Naive thymus-derived CD4-positive, alpha-beta T cell (primary cell): ENCODE results near the gene KRT35. TPM values are rescaled to one million over a fixed set of nuclear protein-coding genes. Genes with fewer than 3 reads are reported as not detected.

Experiments
- ATAC-seq: fragments of 150-1000 bp; cut with Tn5 transposase; 2 replicates; pipeline ENCODE4 v1.10.0; 2021; ENCODE audit warnings: mild to moderate bottlenecking, moderate library complexity
- CTCF ChIA-PET: fragments of 350-600 bp; sonication (Branson Sonifier 250); formaldehyde crosslinking; loops from one replicate; lab custom pipeline; 2021; ENCODE audit warnings: antibody characterized with exemption; lab: Charles Lee
- POLR2A ChIA-PET: fragments of 350-600 bp; sonication (Branson Sonifier 250); formaldehyde crosslinking; loops from one replicate; lab custom pipeline; 2021; ENCODE audit warnings: antibody characterized with exemption, inconsistent platforms; lab: Charles Lee
- DNase-seq, 9 donors: peaks; one replicate each; pipeline versions ENCODE4 v3.0.0 to v3.0.0-alpha.2; 2020 to 2022; ENCODE audit warnings: mixed read lengths in 1 of 9
- H3K27ac ChIP-seq: one replicate; pipeline ENCODE4 v1.7.0; 2013; ENCODE audit warnings: mild to moderate bottlenecking, low read depth, low read length, moderate library complexity
- H3K27me3 ChIP-seq, 2 donors: one replicate each; pipeline ENCODE4 v1.7.0; 2013; ENCODE audit warnings: low read length in 2 of 2, mild to moderate bottlenecking in 2 of 2, moderate library complexity in 2 of 2; ENCODE audit not compliant: control insufficient read depth in 2 of 2, insufficient read depth in 2 of 2
- H3K36me3 ChIP-seq, 3 experiments: 1 replicate in 2 of 3; 2 replicates in 1 of 3; pipeline ENCODE4 v1.7.0; 2013; ENCODE audit warnings: low read length in 3 of 3, mild to moderate bottlenecking in 3 of 3, moderate library complexity in 1 of 3; ENCODE audit not compliant: insufficient read depth in 3 of 3, control insufficient read depth in 2 of 3
- H3K4me1 ChIP-seq, 2 donors: one replicate each; pipeline ENCODE4 v1.7.0; 2013; ENCODE audit warnings: low read length in 2 of 2, mild to moderate bottlenecking in 2 of 2, moderate library complexity in 1 of 2; ENCODE audit not compliant: control insufficient read depth in 2 of 2, insufficient read depth in 2 of 2
- H3K4me3 ChIP-seq: 2 replicates; pipeline ENCODE4 v1.7.0; 2013; ENCODE audit warnings: mild to moderate bottlenecking, low read length
- H3K9me3 ChIP-seq, 3 experiments: 1 replicate in 2 of 3; 2 replicates in 1 of 3; pipeline ENCODE4 v1.7.0; 2013; ENCODE audit warnings: low read length in 3 of 3; ENCODE audit not compliant: control insufficient read depth in 2 of 3
- H3K27ac Mint-ChIP-seq, 9 donors: one replicate each; pipeline ENCODE4 v1.8.0; 2020 to 2022; ENCODE audit warnings: mixed read lengths in 9 of 9, mild to moderate bottlenecking in 8 of 9, moderate library complexity in 5 of 9, inconsistent platforms in 2 of 9
- H3K27me3 Mint-ChIP-seq, 5 donors: one replicate each; pipeline ENCODE4 v1.8.0; 2021 to 2022; ENCODE audit warnings: mixed read lengths in 5 of 5, mild to moderate bottlenecking in 1 of 5
- H3K36me3 Mint-ChIP-seq, 5 donors: one replicate each; pipeline ENCODE4 v1.8.0; 2020 to 2022; ENCODE audit warnings: mixed read lengths in 5 of 5, mild to moderate bottlenecking in 3 of 5, inconsistent platforms in 1 of 5
- H3K4me1 Mint-ChIP-seq, 7 donors: one replicate each; pipeline ENCODE4 v1.8.0; 2020 to 2022; ENCODE audit warnings: mixed read lengths in 7 of 7, mild to moderate bottlenecking in 3 of 7, inconsistent platforms in 1 of 7
- H3K4me3 Mint-ChIP-seq, 10 donors: one replicate each; pipeline ENCODE4 v1.8.0; 2020 to 2022; ENCODE audit warnings: mild to moderate bottlenecking in 10 of 10, mixed read lengths in 10 of 10, moderate library complexity in 6 of 10, inconsistent platforms in 2 of 10
- H3K9me3 Mint-ChIP-seq, 11 donors: one replicate each; pipeline ENCODE4 v1.8.0; 2020 to 2022; ENCODE audit warnings: mixed read lengths in 11 of 11, mild to moderate bottlenecking in 4 of 11, inconsistent platforms in 1 of 11, moderate library complexity in 1 of 11
- intact Hi-C, 2 donors: fragments of 100-400 bp; cut with micrococcal nuclease; formaldehyde crosslinking; loops; one replicate each; pipeline ENCODE4 v1.15.1; 2023
- polyA plus RNA-seq, 2 donors: library from polyadenylated mRNA; unstranded; fragments of 300-500 nt; fragmentation: Illumina TruSeq; gene quantifications; one replicate each; pipeline ENCODE4 v1.2.3, GENCODE V29; 2021
- total RNA-seq, 6 experiments: library from RNA in 5 of 6; stranded (reverse) in 5 of 6; gene quantifications; 1 replicate in 5 of 6; 2 replicates in 1 of 6; pipeline ENCODE4 v1.2.3 and lab custom pipeline; 2021 to 2026

The KRT35 gene
- total and polyA plus RNA-seq, 7 experiments from 2014 or later = not detected

DNA sequence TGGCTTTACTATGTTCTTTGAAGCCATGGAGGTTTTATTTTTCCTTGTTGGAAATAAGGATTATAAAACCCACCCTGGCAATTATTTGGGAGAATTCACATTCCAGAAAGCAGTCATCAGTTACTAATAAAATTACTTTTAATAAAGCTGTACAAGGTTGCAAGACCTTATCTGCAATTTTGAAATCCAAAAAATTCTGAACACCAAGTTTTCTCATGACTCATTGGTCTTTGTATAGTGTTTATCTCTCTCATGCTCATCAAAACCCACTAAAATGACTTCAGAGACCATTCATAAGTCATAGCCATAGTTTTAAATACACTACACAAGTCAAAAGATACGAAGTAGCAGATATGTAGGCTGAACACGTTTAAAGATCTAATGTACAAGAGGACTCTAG lies 34.1 kb downstream of the KRT35 start:
- ChIA-PET POLR2A (interaction anchor here (0.6 kb wide), 1 partner anchor 494 kb away, joined by 3 read pairs; no protein-coding TSS in a partner anchor), CTCF (no interaction called here)
- H3K4me3 Mint-ChIP-seq = no peak overlapping the region
- peaks cover 0 to 2% (median 0%) of the 10 kb centered on the region in 7 donors for H3K4me1 Mint-ChIP-seq
- no peak overlapping the region for H3K27ac Mint-ChIP-seq
- Histone ChIP-seq H3K36me3 (no peaks in the 10 kb centered on the region), H3K4me1 (no peaks in the 10 kb centered on the region), H3K27ac (no peak overlapping the region), H3K27me3 (no peaks in the 10 kb centered on the region), H3K9me3 (no peaks in the 10 kb centered on the region), H3K4me3 (no peak overlapping the region)
- peaks cover 0 to 16% (median 11%) of the 10 kb centered on the region in 5 donors for H3K27me3 Mint-ChIP-seq
- peaks cover 0 to 1% (median 0%) of the 10 kb centered on the region in 11 donors for H3K9me3 Mint-ChIP-seq
- ATAC-seq = no peak
- no peak for DNase-seq
- H3K36me3 Mint-ChIP-seq = no peaks in the 10 kb centered on the region
- intact Hi-C loops = no loop called here

DNA sequence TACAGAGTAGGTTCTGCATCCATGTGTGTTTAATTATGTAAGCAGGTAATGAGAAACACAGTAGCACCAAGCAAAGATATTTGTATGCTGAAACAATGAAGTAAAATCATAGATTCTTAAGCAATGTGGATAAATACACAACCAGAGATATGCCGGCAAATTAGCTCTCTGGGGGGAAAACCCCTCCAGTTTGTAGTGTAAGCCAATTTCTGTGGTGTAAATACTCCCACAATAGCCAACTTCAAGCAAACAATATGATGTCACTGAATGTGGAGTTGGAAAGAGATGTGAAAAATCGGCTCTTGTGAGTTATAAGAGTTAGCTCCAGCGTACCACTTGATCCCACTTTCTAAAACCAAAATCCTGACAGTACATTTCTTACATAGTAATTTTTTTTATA lies 36.3 kb downstream of the KRT35 start:
- intact Hi-C loops = no loop called here
- no peaks in the 10 kb centered on the region for H3K9me3 ChIP-seq
- ChIA-PET POLR2A (no interaction called here), CTCF (interaction anchor here (0.7 to 0.8 kb wide), 2 partner anchors 22 to 24 kb away, joined by 3 to 4 read pairs; no protein-coding TSS in a partner anchor)
- H3K9me3 Mint-ChIP-seq = peaks cover 0 to 5% (median 0%) of the 10 kb centered on the region in 11 donors
- no peak overlapping the region for H3K27ac Mint-ChIP-seq
- H3K27me3 ChIP-seq = no peaks in the 10 kb centered on the region
- H3K4me1 Mint-ChIP-seq = no peaks in the 10 kb centered on the region
- no peak overlapping the region for H3K27ac ChIP-seq
- H3K4me1 ChIP-seq = no peaks in the 10 kb centered on the region
- no peak overlapping the region for H3K4me3 Mint-ChIP-seq
- H3K36me3 ChIP-seq = no peaks in the 10 kb centered on the region
- H3K27me3 Mint-ChIP-seq = peaks cover 0 to 16% (median 8%) of the 10 kb centered on the region in 5 donors
- no peak overlapping the region for H3K4me3 ChIP-seq
- H3K36me3 Mint-ChIP-seq = no peaks in the 10 kb centered on the region
- DNase-seq (no peak), ATAC-seq (no peak)

DNA sequence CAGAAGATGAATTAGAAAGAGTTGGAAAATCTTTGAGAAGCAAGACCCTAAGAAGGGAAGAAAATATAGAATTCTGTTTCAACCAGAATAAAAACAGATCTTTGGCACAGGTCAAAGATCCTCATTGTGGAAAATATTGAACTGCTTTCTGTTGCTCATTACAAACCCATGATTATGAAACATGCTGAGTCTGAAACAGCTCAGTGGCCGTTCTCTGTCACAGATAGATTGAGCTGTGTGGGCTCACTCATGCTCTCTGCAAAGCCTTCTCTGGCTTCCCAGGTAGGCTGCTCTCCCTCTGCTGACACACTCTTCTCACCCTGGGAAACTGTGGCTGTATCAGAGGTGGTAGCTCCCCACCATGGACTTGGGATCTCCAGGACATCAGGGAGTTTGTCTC lies 36.8 kb downstream of the KRT35 start:
- Histone ChIP-seq H3K27ac (no peak overlapping the region), H3K4me1 (no peaks in the 10 kb centered on the region), H3K27me3 (no peaks in the 10 kb centered on the region), H3K36me3 (no peaks in the 10 kb centered on the region), H3K4me3 (no peak overlapping the region), H3K9me3 (no peaks in the 10 kb centered on the region)
- no peak for ATAC-seq
- ChIA-PET POLR2A (no interaction called here), CTCF (interaction anchor here (0.5 to 0.8 kb wide), 3 partner anchors 12 to 24 kb away, joined by 3 to 5 read pairs (median 4); no protein-coding TSS in a partner anchor)
- Mint-ChIP-seq H3K27me3 (peaks cover 0 to 16% (median 5%) of the 10 kb centered on the region in 5 donors), H3K4me1 (peaks cover 0 to 4% (median 0%) of the 10 kb centered on the region in 7 donors), H3K36me3 (no peaks in the 10 kb centered on the region), H3K4me3 (no peak overlapping the region), H3K27ac (no peak overlapping the region), H3K9me3 (peaks cover 0 to 6% (median 0%) of the 10 kb centered on the region in 11 donors)
- no peak for DNase-seq
- intact Hi-C loops = no loop called here

DNA sequence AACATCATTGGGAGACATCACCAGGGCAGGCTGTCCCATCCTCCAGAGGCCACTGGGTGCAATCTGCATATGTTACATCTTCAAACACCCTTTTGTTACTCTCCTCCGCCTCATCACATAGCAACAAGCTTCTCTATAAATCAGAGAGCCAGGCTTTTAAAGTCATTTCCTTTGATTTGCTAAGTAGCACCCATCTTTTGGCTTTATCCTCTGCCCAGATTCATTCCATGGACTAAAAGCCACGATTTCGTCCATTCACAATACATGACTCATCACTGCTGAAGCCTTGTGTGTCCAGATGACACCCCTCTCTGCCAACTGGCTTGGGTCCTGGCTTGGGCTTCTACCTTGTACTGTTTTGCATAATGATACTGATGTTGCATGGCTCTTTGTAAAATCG lies 38.2 kb downstream of the KRT35 start:
- H3K27ac ChIP-seq = no peak overlapping the region
- no peaks in the 10 kb centered on the region for H3K36me3 ChIP-seq
- H3K4me1 ChIP-seq = no peaks in the 10 kb centered on the region
- intact Hi-C loops = no loop called here
- Mint-ChIP-seq H3K9me3 (peaks cover 0 to 6% (median 0%) of the 10 kb centered on the region in 11 donors), H3K4me1 (peaks cover 0 to 4% (median 0%) of the 10 kb centered on the region in 7 donors), H3K27ac (no peak overlapping the region), H3K4me3 (no peak overlapping the region), H3K27me3 (peaks cover 0 to 16% (median 4%) of the 10 kb centered on the region in 5 donors), H3K36me3 (no peaks in the 10 kb centered on the region)
- DNase-seq (no peak), ATAC-seq (no peak)
- no peaks in the 10 kb centered on the region for H3K27me3 ChIP-seq
- H3K4me3 ChIP-seq = no peak overlapping the region
- ChIA-PET CTCF (interaction anchor here (0.8 kb wide), 1 partner anchor 12 kb away, joined by 3 read pairs; no protein-coding TSS in a partner anchor), POLR2A (no interaction called here)
- H3K9me3 ChIP-seq = no peaks in the 10 kb centered on the region

DNA sequence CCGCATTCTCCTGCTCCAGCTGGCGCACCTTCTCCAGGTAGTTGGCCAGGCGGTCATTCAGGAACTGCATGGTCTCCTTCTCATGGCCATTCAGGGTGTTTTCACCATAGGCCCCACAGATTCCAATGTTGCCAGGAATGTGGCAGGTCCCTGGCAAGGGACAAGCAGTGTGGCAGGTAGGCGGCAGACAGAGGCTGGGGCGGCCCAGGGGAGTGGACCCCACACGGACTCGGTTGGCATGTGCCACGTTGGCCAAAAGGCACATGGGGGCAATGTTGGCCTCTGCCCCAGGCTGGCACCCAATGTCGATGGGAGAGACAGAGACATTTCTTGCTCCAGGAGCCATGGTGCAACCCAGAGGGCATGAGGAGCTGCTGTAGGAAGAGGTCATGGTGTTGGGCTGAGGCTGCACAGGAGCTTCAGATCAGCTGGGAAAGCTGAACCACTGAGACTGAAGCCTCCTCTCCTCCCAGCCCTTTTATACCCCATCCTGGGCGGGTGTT lies 40.4 kb downstream of the KRT35 start, which contains the start of gene KRT38:
Gene KRT38, minus strand, starts transcription at position 453 of the 503 bp plus-strand sequence. Its CDS starts 62 bp downstream, at position 391.
- no peak within 1 kb of the TSS for H3K4me3 ChIP-seq
- Mint-ChIP-seq H3K4me1 (peaks cover 0 to 4% (median 0%) of the 10 kb centered on the region in 7 donors), H3K4me3 (no peak within 1 kb of the TSS), H3K27me3 (peaks cover 0 to 15% (median 4%) of the 10 kb centered on the region in 5 donors), H3K36me3 (no peaks in the 10 kb centered on the region), H3K9me3 (peaks cover 0 to 6% (median 0%) of the 10 kb centered on the region in 11 donors), H3K27ac (no peak within 1 kb of the TSS)
- intact Hi-C loops = no loop called here
- H3K9me3 ChIP-seq = no peaks in the 10 kb centered on the region
- ChIA-PET CTCF (interaction anchor here (0.6 kb wide), 1 partner anchor 9 kb away, joined by 4 read pairs; no protein-coding TSS in a partner anchor), POLR2A (no interaction called here)
- DNase-seq = no peak
- H3K36me3 ChIP-seq = no peaks in the 10 kb centered on the region
- ATAC-seq = no peak
- no peaks in the 10 kb centered on the region for H3K27me3 ChIP-seq
- no peaks in the 10 kb centered on the region for H3K4me1 ChIP-seq
- H3K27ac ChIP-seq = no peak within 1 kb of the TSS

DNA sequence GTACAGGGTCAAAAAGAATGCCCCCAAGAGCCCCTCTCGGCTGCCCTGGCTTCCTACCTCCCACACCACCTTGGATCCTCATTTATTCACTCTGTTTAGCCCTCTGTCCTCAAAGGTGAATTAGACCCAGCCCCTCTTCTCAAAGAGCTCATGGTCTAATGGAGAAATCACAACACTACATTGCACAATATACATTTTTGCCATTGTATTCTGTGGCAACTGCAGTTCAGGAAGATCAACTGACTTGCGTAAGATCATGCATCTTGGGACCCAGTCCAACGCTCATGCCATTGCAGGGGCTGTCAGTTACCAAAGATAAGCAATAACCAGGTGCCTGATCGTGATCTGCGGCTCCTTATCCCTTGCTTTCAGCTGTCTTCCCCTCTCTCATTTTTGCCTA lies 41.6 kb downstream of the KRT35 start:
- Mint-ChIP-seq H3K9me3 (peaks cover 0 to 6% (median 0%) of the 10 kb centered on the region in 11 donors), H3K4me1 (peaks cover 0 to 10% (median 5%) of the 10 kb centered on the region in 7 donors), H3K27ac (peak overlapping the region in 1 of 9 donors; percentile 22), H3K27me3 (peaks cover 0 to 15% (median 4%) of the 10 kb centered on the region in 5 donors), H3K36me3 (no peaks in the 10 kb centered on the region), H3K4me3 (no peak overlapping the region)
- DNase-seq (no peak), ATAC-seq (no peak)
- no peaks in the 10 kb centered on the region for H3K27me3 ChIP-seq
- intact Hi-C loops = no loop called here
- ChIA-PET CTCF (no interaction called here), POLR2A (no interaction called here)
- H3K36me3 ChIP-seq = no peaks in the 10 kb centered on the region
- no peak overlapping the region for H3K4me3 ChIP-seq
- no peaks in the 10 kb centered on the region for H3K9me3 ChIP-seq
- H3K27ac ChIP-seq = no peak overlapping the region
- no peaks in the 10 kb centered on the region for H3K4me1 ChIP-seq

DNA sequence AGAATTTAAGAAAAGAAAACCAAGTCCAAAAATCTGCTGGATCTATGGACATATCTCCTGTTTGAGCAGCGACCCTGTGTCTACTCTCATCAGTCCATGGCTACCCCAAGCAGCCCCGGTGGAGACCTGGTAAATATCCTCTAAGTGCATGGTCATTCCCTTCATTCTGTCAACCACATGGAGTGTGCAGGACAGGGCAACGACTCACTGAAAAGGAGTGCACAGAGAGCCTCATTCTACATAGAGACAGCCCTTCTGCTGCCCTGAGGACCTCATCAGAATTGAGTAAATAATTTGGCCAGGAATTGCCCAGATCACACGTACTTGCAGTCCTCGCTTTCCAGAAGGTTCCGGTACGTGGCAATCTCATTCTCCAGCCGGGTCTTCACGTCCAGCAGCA lies 43.2 kb downstream of the KRT35 start:
- no peak for ATAC-seq
- POLR2A ChIA-PET = no interaction called here

More for the DNA sequence above, 43.2 kb downstream of the KRT35 start:
- CTCF ChIA-PET = no interaction called here
- H3K4me3 Mint-ChIP-seq = no peak overlapping the region
- intact Hi-C loops = no loop called here
- H3K27ac Mint-ChIP-seq = no peak overlapping the region
- DNase-seq = no peak
- H3K4me1 Mint-ChIP-seq = peaks cover 0 to 15% (median 8%) of the 10 kb centered on the region in 7 donors
- no peak overlapping the region for H3K27ac ChIP-seq
- no peaks in the 10 kb centered on the region for H3K36me3 ChIP-seq
- H3K36me3 Mint-ChIP-seq = no peaks in the 10 kb centered on the region
- no peak overlapping the region for H3K4me3 ChIP-seq
- peaks cover 0 to 8% (median 0%) of the 10 kb centered on the region in 5 donors for H3K27me3 Mint-ChIP-seq
- H3K27me3 ChIP-seq = no peaks in the 10 kb centered on the region
- H3K4me1 ChIP-seq = no peaks in the 10 kb centered on the region
- peaks cover 0 to 6% (median 0%) of the 10 kb centered on the region in 11 donors for H3K9me3 Mint-ChIP-seq
- H3K9me3 ChIP-seq = no peaks in the 10 kb centered on the region
